GM19240 (cell line): Measurements from ENCODE around the gene NES.

Experiments
- DNase-seq: peaks from one replicate; pipeline ENCODE4 v3.0.0; 2011; ENCODE audit warnings: low spot score; ENCODE audit not compliant: insufficient read length

The NES gene

GRCh38 chr1:156676820-156677615 lies at the start of gene NES:
TSS of gene NES (minus strand) at chr1:156677407. CDS start at chr1:156677264, 143 bp downstream.
- DNase-seq = no peak

GRCh38 chr1:156726549-156727226 lies 49.5 kb upstream of the NES start:
- no peak for DNase-seq

- DNase-seq = peak; percentile 85
Observed at GRCh38 chr1:156725683-156726280, 48.6 kb upstream of the NES start.

GRCh38 chr1:156721535-156721934 lies 44.3 kb upstream of the NES start:
- no peak for DNase-seq

- DNase-seq = no peak
Observed at GRCh38 chr1:156721131-156721530, 43.9 kb upstream of the NES start.

- DNase-seq = no peak
Observed at GRCh38 chr1:156717351-156717750, 40.1 kb upstream of the NES start.

GRCh38 chr1:156714830-156715229 lies 37.6 kb upstream of the NES start:
- DNase-seq = no peak

GRCh38 chr1:156712626-156713025 lies 35.4 kb upstream of the NES start:
- no peak for DNase-seq

- no peak for DNase-seq
Observed at GRCh38 chr1:156711011-156711817, 34.0 kb upstream of the NES start.

GRCh38 chr1:156709757-156710489 lies 32.7 kb upstream of the NES start:
- DNase-seq = no peak

- DNase-seq = no peak
Observed at GRCh38 chr1:156709031-156709430, 31.8 kb upstream of the NES start.

GRCh38 chr1:156708218-156708661 lies 31.0 kb upstream of the NES start:
- DNase-seq = no peak

- no peak for DNase-seq
Observed at GRCh38 chr1:156707417-156708217, 30.4 kb upstream of the NES start.

- DNase-seq = no peak
Observed at GRCh38 chr1:156706657-156707416, 29.6 kb upstream of the NES start.

- DNase-seq = no peak
Observed at GRCh38 chr1:156705918-156706656, 28.9 kb upstream of the NES start.

GRCh38 chr1:156705321-156705917 lies 28.2 kb upstream of the NES start, which contains the start of gene CRABP2:
TSS of gene CRABP2 (minus strand) at chr1:156705583. CDS start at chr1:156705446, 137 bp downstream.
- no peak for DNase-seq

GRCh38 chr1:156704930-156705320 lies 27.7 kb upstream of the NES start:
- DNase-seq = no peak

GRCh38 chr1:156704166-156704711 lies 27.0 kb upstream of the NES start:
- DNase-seq = no peak
